SU-DHL-6 (cell line): ENCODE data around the gene TXNDC5.

Source experiments
- H2AFZ ChIP-seq: fragments of 200-600 bp; sonication (generic); 2 replicates; pipeline ENCODE4 v1.6.1; 2014; ENCODE audit warnings: low read depth, mild to moderate bottlenecking, moderate library complexity, mixed read lengths, antibody characterized with exemption, low read length; ENCODE audit not compliant: severe bottlenecking
- H3F3A ChIP-seq: fragments of 200-600 bp; shearing (Covaris generic); 2 replicates; pipeline ENCODE4 v1.6.0; 2016; ENCODE audit warnings: antibody characterized with exemption, mild to moderate bottlenecking; ENCODE audit not compliant: insufficient read depth
- H3K27ac ChIP-seq: fragments of 200-600 bp; sonication (generic); 2 replicates; pipeline ENCODE4 v1.5.1; 2016; ENCODE audit warnings: low read depth, mild to moderate bottlenecking, low read length, moderate library complexity, mixed read lengths
- H3K27me3 ChIP-seq: fragments of 200-600 bp; sonication (generic), shearing (Covaris generic); 2 replicates; pipeline ENCODE4 v1.6.0; 2014; ENCODE audit warnings: mild to moderate bottlenecking, low read length
- H3K36me3 ChIP-seq: fragments of 200-600 bp; sonication (generic); 2 replicates; pipeline ENCODE4 v1.6.1; 2014; ENCODE audit warnings: mild to moderate bottlenecking, low read length, mixed read lengths
- H3K4me2 ChIP-seq: fragments of 300-600, 200-600 bp; shearing (Covaris generic), sonication (generic); 2 replicates; pipeline ENCODE4 v1.6.0; 2014; ENCODE audit warnings: low read length, low read depth, mild to moderate bottlenecking; ENCODE audit not compliant: poor library complexity, severe bottlenecking
- H3K4me3 ChIP-seq: fragments of 200-600 bp; sonication (generic); 2 replicates; pipeline ENCODE4 v1.5.1; 2014; ENCODE audit warnings: antibody characterized with exemption, low read length, mild to moderate bottlenecking, mixed read lengths; ENCODE audit not compliant: insufficient read depth, poor library complexity, severe bottlenecking
- H3K79me2 ChIP-seq: fragments of 200-600 bp; sonication (generic); 2 replicates; pipeline ENCODE4 v1.6.1; 2014; ENCODE audit warnings: mild to moderate bottlenecking, low read length, moderate library complexity; ENCODE audit not compliant: insufficient read depth
- H3K9ac ChIP-seq: fragments of 200-600 bp; sonication (generic); 2 replicates; pipeline ENCODE4 v1.7.0; 2014; ENCODE audit warnings: mild to moderate bottlenecking, low read length
- H3K9me2 ChIP-seq: fragments of 200-600 bp; sonication (generic); replicated peaks from 2 replicates; pipeline ENCODE4 v1.6.1; 2014; ENCODE audit warnings: low read length; ENCODE audit not compliant: insufficient read depth
- H3K9me3 ChIP-seq: fragments of 200-600 bp; sonication (generic); 2 replicates; pipeline ENCODE4 v1.6.1; 2014; ENCODE audit warnings: low read length, mixed read lengths; ENCODE audit not compliant: insufficient read depth
- H4K20me1 ChIP-seq: fragments of 200-600 bp; sonication (generic); 2 replicates; pipeline ENCODE4 v1.6.1; 2014; ENCODE audit warnings: low read depth, mild to moderate bottlenecking, antibody characterized with exemption, low read length, moderate library complexity, mixed read lengths
- EZH2phosphoT487 ChIP-seq: fragments of 200-600 bp; sonication (generic), shearing (Covaris generic); conservative IDR thresholded peaks from 2 replicates; pipeline ENCODE4 v1.6.1; 2018; ENCODE audit warnings: mild to moderate bottlenecking, antibody characterized with exemption, low read length, moderate library complexity, mixed read lengths
- TF ChIP-seq, protein P1 (sequence below): fragments of 200-600 bp; sonication (generic); IDR thresholded peaks from one replicate; pipeline ENCODE4 v1.5.1; 2017; ENCODE audit warnings: antibody characterized with exemption, mild to moderate bottlenecking, low read length, moderate library complexity; ENCODE audit not compliant: insufficient read depth, poor library complexity, severe bottlenecking

TXNDC5 gene

DNA sequence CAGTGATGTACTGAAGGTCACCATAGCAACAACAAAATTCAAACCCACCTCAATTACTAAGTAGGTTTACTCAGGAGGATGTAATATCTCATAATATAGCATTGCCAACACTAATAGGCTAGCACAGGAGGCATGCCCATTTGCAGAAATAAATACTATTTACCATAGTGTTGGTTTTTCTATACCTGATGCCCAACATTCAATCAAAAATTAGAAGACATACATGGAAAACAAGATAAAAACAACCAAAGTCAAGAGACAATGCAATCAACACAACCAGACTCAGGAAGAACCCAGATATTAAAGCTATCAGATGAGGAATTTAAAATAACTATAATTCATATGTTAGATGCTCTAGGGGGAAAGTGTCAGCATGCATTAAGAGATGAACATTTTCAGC is 14.3 kb upstream of the TXNDC5 start:
- H3K27ac ChIP-seq: no peak overlapping the region
- no peaks in the 10 kb centered on the region for H3K79me2 ChIP-seq
- H2AFZ ChIP-seq: no peak overlapping the region
- H3K9me2 ChIP-seq: no peaks in the 10 kb centered on the region
- H3K9me3 ChIP-seq: no peaks in the 10 kb centered on the region
- TF ChIP-seq, protein P1, sequence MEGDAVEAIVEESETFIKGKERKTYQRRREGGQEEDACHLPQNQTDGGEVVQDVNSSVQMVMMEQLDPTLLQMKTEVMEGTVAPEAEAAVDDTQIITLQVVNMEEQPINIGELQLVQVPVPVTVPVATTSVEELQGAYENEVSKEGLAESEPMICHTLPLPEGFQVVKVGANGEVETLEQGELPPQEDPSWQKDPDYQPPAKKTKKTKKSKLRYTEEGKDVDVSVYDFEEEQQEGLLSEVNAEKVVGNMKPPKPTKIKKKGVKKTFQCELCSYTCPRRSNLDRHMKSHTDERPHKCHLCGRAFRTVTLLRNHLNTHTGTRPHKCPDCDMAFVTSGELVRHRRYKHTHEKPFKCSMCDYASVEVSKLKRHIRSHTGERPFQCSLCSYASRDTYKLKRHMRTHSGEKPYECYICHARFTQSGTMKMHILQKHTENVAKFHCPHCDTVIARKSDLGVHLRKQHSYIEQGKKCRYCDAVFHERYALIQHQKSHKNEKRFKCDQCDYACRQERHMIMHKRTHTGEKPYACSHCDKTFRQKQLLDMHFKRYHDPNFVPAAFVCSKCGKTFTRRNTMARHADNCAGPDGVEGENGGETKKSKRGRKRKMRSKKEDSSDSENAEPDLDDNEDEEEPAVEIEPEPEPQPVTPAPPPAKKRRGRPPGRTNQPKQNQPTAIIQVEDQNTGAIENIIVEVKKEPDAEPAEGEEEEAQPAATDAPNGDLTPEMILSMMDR: no peak
- TF ChIP-seq EZH2phosphoT487: no peak
- H3K27me3 ChIP-seq: no peaks in the 10 kb centered on the region
- no peak overlapping the region for H3K4me3 ChIP-seq
- H3K36me3 ChIP-seq: no peaks in the 10 kb centered on the region
- no peaks in the 10 kb centered on the region for H4K20me1 ChIP-seq
- H3K9ac ChIP-seq: no peak overlapping the region
- no peaks in the 10 kb centered on the region for H3F3A ChIP-seq
- no peak overlapping the region for H3K4me2 ChIP-seq

- no peaks in the 10 kb centered on the region for H4K20me1 ChIP-seq
- no peak overlapping the region for H3K9ac ChIP-seq
- H3K4me2 ChIP-seq: no peak overlapping the region
- H3K27ac ChIP-seq: no peak overlapping the region
- H3K4me3 ChIP-seq: no peak overlapping the region
- no peaks in the 10 kb centered on the region for H3K79me2 ChIP-seq
- H3F3A ChIP-seq: no peaks in the 10 kb centered on the region
- no peak overlapping the region for H2AFZ ChIP-seq
- H3K27me3 ChIP-seq: no peaks in the 10 kb centered on the region
- no peak for TF ChIP-seq EZH2phosphoT487
- TF ChIP-seq, protein P1: no peak
- H3K9me2 ChIP-seq: no peaks in the 10 kb centered on the region
- H3K9me3 ChIP-seq: no peaks in the 10 kb centered on the region
- no peaks in the 10 kb centered on the region for H3K36me3 ChIP-seq
These were observed 12.0 kb upstream of the TXNDC5 start for GRCh38 chr6:7922596-7922995.

DNA sequence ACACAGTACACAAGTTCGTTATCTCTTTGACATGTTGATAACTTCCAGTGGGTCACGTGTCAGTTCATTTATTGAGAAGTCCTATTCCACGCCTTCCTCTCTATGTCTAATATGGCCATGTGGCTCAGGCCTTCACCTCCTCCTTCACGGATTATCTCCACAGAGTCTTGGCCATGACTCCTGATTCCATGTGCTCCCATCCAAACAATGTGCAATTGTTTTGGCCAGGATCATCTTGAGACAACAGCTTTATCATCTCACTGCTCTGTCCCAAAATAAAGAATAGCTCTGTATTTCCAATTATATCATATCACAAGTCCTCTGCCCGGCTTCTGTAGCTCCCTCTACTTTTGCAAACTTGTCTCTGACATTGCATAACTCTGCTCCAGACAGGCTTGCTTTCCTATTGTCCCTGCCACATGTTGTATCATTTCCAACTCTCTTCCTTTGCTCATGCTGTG is 11.1 kb upstream of the TXNDC5 start:
- H3K9me3 ChIP-seq: no peaks in the 10 kb centered on the region
- H3K36me3 ChIP-seq: no peaks in the 10 kb centered on the region
- no peak overlapping the region for H3K4me2 ChIP-seq
- H3K4me3 ChIP-seq: no peak overlapping the region
- no peaks in the 10 kb centered on the region for H4K20me1 ChIP-seq
- H2AFZ ChIP-seq: no peak overlapping the region
- no peaks in the 10 kb centered on the region for H3K79me2 ChIP-seq
- H3K9ac ChIP-seq: no peak overlapping the region
- H3K27me3 ChIP-seq: no peaks in the 10 kb centered on the region
- no peaks in the 10 kb centered on the region for H3F3A ChIP-seq
- H3K9me2 ChIP-seq: no peaks in the 10 kb centered on the region
- TF ChIP-seq, protein P1: no peak
- no peak for TF ChIP-seq EZH2phosphoT487
- no peak overlapping the region for H3K27ac ChIP-seq
